ENCODE measurements around the gene XPO4. TPM values are rescaled to one million over a fixed set of nuclear protein-coding genes. Genes with fewer than 3 reads are reported as not detected.
"Not testable (repeated sequence)": the region's sequence is repeated elsewhere in the genome, so short reads cannot be mapped to it uniquely, and the experiment has no call there.

Gene XPO4
- total and polyA plus RNA-seq, 11 donors, result 4.8 to 53.7 (median 25.6) TPM

DNA sequence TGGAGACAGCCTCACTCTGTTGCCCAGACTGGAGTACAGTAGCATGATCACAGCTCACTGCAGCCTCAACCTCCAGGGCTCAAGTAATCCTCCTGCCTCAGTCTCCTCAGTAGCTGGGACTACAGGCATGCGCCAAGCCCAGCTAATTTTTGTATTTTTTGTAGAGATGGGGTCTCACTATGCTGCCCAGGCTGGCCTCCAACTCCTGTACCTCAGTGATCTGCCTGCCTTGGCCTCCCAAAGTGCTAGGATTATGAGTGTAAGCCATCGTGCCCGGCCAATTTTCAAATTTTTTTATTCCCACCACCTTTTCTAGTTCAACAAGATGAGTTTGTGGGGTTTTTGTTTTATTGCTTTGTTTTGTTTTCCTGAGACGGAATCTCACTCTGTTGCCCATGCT, 31.7 kb downstream of the XPO4 start:
- ATAC-seq (no peak), DNase-seq (no peak)
- H3K36me3 ChIP-seq, result peaks cover 0 to 7% (median 0%) of the 10 kb centered on the region in 9 donors
- peaks cover 0 to 13% (median 5%) of the 10 kb centered on the region in 12 donors for H3K4me1 ChIP-seq
- TF ChIP-seq POLR2A (IDR thresholded peaks at IDR 0.05) (no peak), CTCF (IDR thresholded peaks at IDR 0.05) (no peak)
- intact Hi-C loops (cut with DNase I), result loop anchor here in 1 of 10 donors (5.0 kb wide), 1 partner anchor 159 kb away; no protein-coding TSS in a partner anchor
- no peak overlapping the region for H3K4me3 ChIP-seq
- no peaks in the 10 kb centered on the region for H3K27me3 ChIP-seq
- no peaks in the 10 kb centered on the region for H3K9me3 ChIP-seq
- H3K27ac ChIP-seq, result no peak overlapping the region
- WGBS, 4 donors, result 68 to 96% (median 85%) methylated on average over 4 of the region's 4 CpGs

- H3K27me3 ChIP-seq, result no peaks in the 10 kb centered on the region
- peak in 2 of 4 donors; percentile 34 to 46 for ATAC-seq
- TF ChIP-seq CTCF (IDR thresholded peaks at IDR 0.05) (peak in 8 of 12 donors; percentile 17 to 55 (median 42)), POLR2A (IDR thresholded peaks at IDR 0.05) (no peak)
- H3K4me1 ChIP-seq, result peaks cover 0 to 13% (median 6%) of the 10 kb centered on the region in 12 donors
- no peak for DNase-seq
- intact Hi-C loops (cut with DNase I), result loop anchor here in 3 of 10 donors (1.0 to 5.0 kb wide), 2 partner anchors 157 kb away; no protein-coding TSS in a partner anchor
- 57 to 68% (median 64%) methylated on average over 2 of the region's 2 CpGs for WGBS, 4 donors
- H3K27ac ChIP-seq, result no peak overlapping the region
- H3K9me3 ChIP-seq, result no peaks in the 10 kb centered on the region
- H3K4me3 ChIP-seq, result no peak overlapping the region
- H3K36me3 ChIP-seq, result peaks cover 0 to 7% (median 0%) of the 10 kb centered on the region in 9 donors
Measured at GRCh38 chr13:20869540-20869939, 33.0 kb downstream of the XPO4 start.

- H3K4me3 ChIP-seq, result no peak overlapping the region
- no peak overlapping the region for H3K27ac ChIP-seq
- no peaks in the 10 kb centered on the region for H3K27me3 ChIP-seq
- 86 to 95% (median 91%) methylated on average over 3 of the region's 3 CpGs for WGBS, 4 donors
- intact Hi-C loops (cut with DNase I), result loop anchor here in 2 of 10 donors (5.0 kb wide), 1 partner anchor 155 kb away; no protein-coding TSS in a partner anchor
- peaks cover 0 to 10% (median 5%) of the 10 kb centered on the region in 9 donors for H3K36me3 ChIP-seq
- peaks cover 0 to 5% (median 0%) of the 10 kb centered on the region in 12 donors for H3K4me1 ChIP-seq
- no peak for TF ChIP-seq POLR2A (IDR thresholded peaks at IDR 0.05)
- no peak for TF ChIP-seq CTCF (IDR thresholded peaks at IDR 0.05)
- no peak for DNase-seq
- H3K9me3 ChIP-seq, result no peaks in the 10 kb centered on the region
- ATAC-seq, result no peak
Measured at GRCh38 chr13:20867408-20867807, 35.1 kb downstream of the XPO4 start.

GRCh38 chr13:20861666-20862065, 40.9 kb downstream of the XPO4 start:
- H3K4me3 ChIP-seq; ATAC-seq; H3K27ac ChIP-seq; H3K4me1 ChIP-seq; intact Hi-C loops (cut with DNase I); H3K27me3 ChIP-seq; H3K9me3 ChIP-seq; DNase-seq: not testable (repeated sequence)
- H3K36me3 ChIP-seq, result peaks cover 0 to 46% (median 28%) of the 10 kb centered on the region in 9 donors
- 94 to 98% (median 96%) methylated on average over 6 of the region's 6 CpGs for WGBS, 4 donors

DNA sequence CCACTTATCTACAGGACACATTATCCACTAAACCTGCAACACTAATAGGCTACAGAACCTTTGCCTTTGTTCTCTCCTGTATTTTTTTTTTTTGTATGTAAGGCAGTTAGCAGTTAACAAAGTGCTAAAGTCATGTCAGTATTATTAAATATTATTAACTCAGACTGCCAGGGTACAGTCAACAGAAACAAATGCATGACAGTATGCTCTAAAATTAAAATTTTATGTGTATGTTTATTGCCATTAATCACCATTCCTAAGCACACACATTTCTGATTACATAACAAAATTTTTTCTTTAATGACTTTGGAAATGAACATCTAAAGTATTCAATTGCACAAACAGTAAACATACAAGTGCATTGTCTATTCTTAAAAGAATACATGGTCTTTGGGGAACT, 41.7 kb downstream of the XPO4 start:
- DNase-seq (no peak), ATAC-seq (no peak)
- Histone ChIP-seq H3K27ac (no peak overlapping the region), H3K27me3 (no peaks in the 10 kb centered on the region), H3K9me3 (no peaks in the 10 kb centered on the region), H3K4me1 (peaks cover 0 to 3% (median 0%) of the 10 kb centered on the region in 12 donors), H3K4me3 (no peak overlapping the region), H3K36me3 (peaks cover 0 to 47% (median 29%) of the 10 kb centered on the region in 9 donors)
- TF ChIP-seq POLR2A (IDR thresholded peaks at IDR 0.05), result no peak
- TF ChIP-seq CTCF (IDR thresholded peaks at IDR 0.05), result no peak
- intact Hi-C loops (cut with DNase I), result loop anchor here in 1 of 10 donors (1.0 kb wide), 1 partner anchor 20 kb away; no protein-coding TSS in a partner anchor

All from heart left ventricle (tissue), 16 donors.